Head of caudate nucleus (tissue), 42 donors: ENCODE measurements around the gene BEND2.

Source experiments
- DNase-seq, 42 donors: peaks; one replicate each; pipeline versions ENCODE4 v3.0.0 to v3.0.0-alpha.2; 2020 to 2021; ENCODE audit warnings: mixed read lengths in 7 of 42
- intact Hi-C: fragments of 100-400 bp; cut with DNase I; formaldehyde crosslinking; loops from one replicate; pipeline ENCODE4 v1.15.0; 2022

Gene BEND2

GRCh38 chrX:18149454-18149853, 71.2 kb downstream of the BEND2 start:
- DNase-seq = peak in 5 of 42 donors; percentile 8 to 37 (median 8)
- intact Hi-C loops = no loop called here

DNA sequence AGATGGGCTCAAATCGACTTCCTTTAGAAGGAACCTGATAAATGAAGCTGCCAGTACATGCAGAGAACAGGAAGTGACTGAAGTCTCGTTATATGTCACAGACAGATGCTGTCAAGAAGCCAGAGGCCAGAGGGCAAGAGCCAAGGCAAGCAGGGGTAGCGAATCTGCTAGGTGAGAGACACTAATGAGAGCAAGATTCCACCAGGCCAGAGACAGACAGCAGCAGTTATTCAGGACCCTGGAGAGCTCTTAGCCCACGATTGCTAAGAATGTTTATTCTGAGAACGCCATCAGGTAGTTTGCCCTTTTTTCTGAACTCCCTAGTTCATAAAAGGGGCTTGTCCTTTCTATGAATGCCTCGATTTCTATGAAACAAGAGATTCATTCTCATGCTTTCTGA, 73.7 kb downstream of the BEND2 start:
- intact Hi-C loops = no loop called here
- no peak for DNase-seq

DNA sequence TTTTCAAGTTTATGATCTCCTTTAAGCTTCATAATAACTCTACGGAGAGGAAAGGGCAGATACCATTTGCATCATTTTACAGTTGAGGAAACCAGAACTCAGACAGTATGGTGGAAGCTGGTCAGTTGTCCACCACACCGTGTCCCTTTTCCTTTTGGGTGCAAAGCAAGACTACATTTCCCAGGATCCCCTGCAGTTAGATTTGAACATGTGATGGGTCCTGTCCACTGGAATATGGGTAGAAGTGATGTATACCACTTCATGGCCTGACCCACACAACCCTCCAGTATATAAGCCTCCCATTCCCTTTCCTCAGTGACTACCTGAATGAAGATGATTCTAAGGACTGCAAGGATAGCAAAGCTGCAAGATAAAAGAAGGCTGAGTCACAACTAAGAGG, 74.7 kb downstream of the BEND2 start:
- DNase-seq = no peak
- intact Hi-C loops = no loop called here

- no peak for DNase-seq
- intact Hi-C loops = no loop called here
Observed at GRCh38 chrX:18136816-18137215, 83.9 kb downstream of the BEND2 start.

GRCh38 chrX:18133605-18134004, 87.1 kb downstream of the BEND2 start:
- DNase-seq = no peak
- intact Hi-C loops = no loop called here

DNA sequence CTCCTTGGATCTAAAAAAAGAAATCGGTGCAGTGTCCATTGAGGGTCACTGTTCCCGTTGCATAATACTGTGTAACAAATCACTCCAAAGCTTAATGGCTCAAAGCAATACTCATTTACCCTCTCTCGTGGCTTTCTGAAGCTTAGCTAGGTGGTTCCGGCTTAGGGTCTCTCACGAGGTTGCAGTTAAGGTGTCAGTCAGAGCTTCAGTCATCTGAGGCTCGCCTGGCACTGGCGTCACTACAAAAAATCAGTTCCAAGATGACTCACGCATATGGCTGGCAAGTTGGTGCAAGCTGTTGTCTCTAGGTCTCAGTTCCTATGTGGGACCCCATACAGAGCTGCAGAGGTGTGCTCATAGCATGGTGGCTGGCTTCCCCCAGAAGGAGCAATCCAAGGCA, 91.0 kb downstream of the BEND2 start:
- intact Hi-C loops = no loop called here
- no peak for DNase-seq

- intact Hi-C loops = no loop called here
- no peak for DNase-seq
Observed at GRCh38 chrX:18126971-18127370, 93.7 kb downstream of the BEND2 start.

DNA sequence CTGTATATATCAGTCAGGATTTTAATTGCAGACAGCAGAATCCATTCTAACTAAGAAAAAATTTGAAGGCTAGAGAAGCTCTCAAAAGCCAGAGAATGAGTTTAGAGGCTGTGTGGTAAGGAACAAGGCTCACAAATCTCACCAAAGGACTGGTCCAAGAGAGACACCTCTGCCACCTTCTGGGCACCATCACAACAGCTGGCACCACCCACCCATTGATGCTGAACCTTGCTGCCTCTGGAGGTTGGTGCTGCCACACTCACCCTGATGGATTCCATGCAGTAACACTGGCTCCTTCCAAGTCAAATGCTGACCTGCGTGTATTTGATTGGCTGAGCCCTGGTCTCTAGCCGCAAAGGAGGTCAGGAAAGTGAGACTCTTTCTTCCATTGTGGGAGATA, 100.8 kb downstream of the BEND2 start:
- intact Hi-C loops = no loop called here
- DNase-seq = no peak
